Activated T-cell treated with anti-CD3 and anti-CD28 coated beads, Interleukin-2, amount 50 U/mL, for 72 hours (primary cell): ENCODE data around the gene KCTD4. TPM values are rescaled to one million over a fixed set of nuclear protein-coding genes. Genes with fewer than 3 reads are reported as not detected.

Experiments
- ATAC-seq, 2 donors: fragments of 150-1000 bp; cut with Tn5 transposase; replicated peaks in 1 of 2; 2 replicates each; pipeline ENCODE4 v1.10.0; 2021; ENCODE audit warnings: moderate library complexity in 2 of 2, mild to moderate bottlenecking in 1 of 2
- DNase-seq, 2 donors: peaks; one replicate each; pipeline ENCODE4 v3.0.0; 2021 to 2022; ENCODE audit warnings: mixed read lengths in 1 of 2
- H3K27ac Mint-ChIP-seq: one replicate; pipeline ENCODE4 v1.8.0; 2022; ENCODE audit warnings: mild to moderate bottlenecking, moderate library complexity, mixed read lengths
- H3K27me3 Mint-ChIP-seq: one replicate; pipeline ENCODE4 v1.8.0; 2022; ENCODE audit warnings: low read depth, mixed read lengths
- H3K36me3 Mint-ChIP-seq, 2 donors: one replicate each; pipeline ENCODE4 v1.8.0; 2022; ENCODE audit warnings: mixed read lengths in 2 of 2, mild to moderate bottlenecking in 1 of 2; ENCODE audit not compliant: insufficient read depth in 2 of 2
- H3K4me1 Mint-ChIP-seq: one replicate; pipeline ENCODE4 v1.8.0; 2022; ENCODE audit warnings: low read depth, mixed read lengths
- H3K4me3 Mint-ChIP-seq, 2 donors: one replicate each; pipeline ENCODE4 v1.8.0; 2022; ENCODE audit warnings: mild to moderate bottlenecking in 2 of 2, mixed read lengths in 2 of 2, moderate library complexity in 2 of 2
- H3K9me3 Mint-ChIP-seq, 2 donors: one replicate each; pipeline ENCODE4 v1.8.0; 2022; ENCODE audit warnings: mixed read lengths in 2 of 2
- total RNA-seq, 2 donors: library from RNA; stranded (reverse); gene quantifications; one replicate each; pipeline ENCODE4 v1.2.3, GENCODE V29; 2022

KCTD4 gene
- total RNA-seq, 2 donors from 2014 or later, result not detected

GRCh38 chr13:45143346-45143751 is 57.5 kb downstream of the KCTD4 start:
- no peak overlapping the region for H3K27ac Mint-ChIP-seq
- no peak overlapping the region for H3K4me3 Mint-ChIP-seq
- DNase-seq, result no peak
- no peaks in the 10 kb centered on the region for H3K9me3 Mint-ChIP-seq
- H3K27me3 Mint-ChIP-seq, result no peaks in the 10 kb centered on the region
- ATAC-seq, result no peak
- H3K36me3 Mint-ChIP-seq, result peaks cover 0 to 6% of the 10 kb centered on the region in 2 donors
- H3K4me1 Mint-ChIP-seq, result peaks cover 22% of the 10 kb centered on the region

Other genes starting within 250 kb of the KCTD4 start
- 1 to 10 TPM; 4.8 to 8.0 TPM for gene NUFIP1, start 211.6 kb downstream of the KCTD4 start, total RNA-seq
- gene GPALPP1, start 211.5 kb downstream of the KCTD4 start, total RNA-seq, result 10 to 100 TPM; 34.4 to 35.7 TPM
- 10 to 100 TPM; 13.8 to 16.7 TPM for gene GTF2F2, start 80.5 kb downstream of the KCTD4 start, total RNA-seq
- 1,000 to 10,000 TPM; 3,358 to 3,644 TPM for gene TPT1, start 140.1 kb upstream of the KCTD4 start, total RNA-seq
- 10 to 100 TPM; 17.9 to 19.8 TPM for gene SLC25A30, start 217.3 kb upstream of the KCTD4 start, total RNA-seq